ENCODE results near the gene CDO1. TPM values are rescaled to one million over a fixed set of nuclear protein-coding genes. Genes with fewer than 3 reads are reported as not detected.

The CDO1 gene
- total RNA-seq, 1 experiment from 2014 or later: 13.2 TPM

- Mint-ChIP-seq H3K36me3 (no peaks in the 10 kb centered on the region), H3K4me3 (no peak overlapping the region), H3K27me3 (ENCODE audit: low read depth) (peaks cover 3% of the 10 kb centered on the region; the same call in 1 of the 2 replicates), H3K4me1 (peaks cover 11% of the 10 kb centered on the region), H3K9me3 (no peaks in the 10 kb centered on the region), H3K27ac (no peak overlapping the region)
- ChIA-PET CTCF (interaction anchor here (0.6 to 3.6 kb wide), 3 partner anchors 139 to 194 kb away, joined by 3 to 19 read pairs (median 3); no protein-coding TSS in a partner anchor), POLR2A (no interaction called here)
- DNase-seq (ENCODE audit: low spot score) (no peak), ATAC-seq (no peak)
- TF ChIP-seq ZNF138 (CRISPR knock-in tag; conservative IDR thresholded peaks at IDR 0.05): no peak
- no peak for TF ChIP-seq NFYB (CRISPR knock-in tag; conservative IDR thresholded peaks at IDR 0.05; ENCODE audit: low read depth)
- TF ChIP-seq ZNF423 (CRISPR knock-in tag; IDR thresholded peaks at IDR 0.05): no peak
- TF ChIP-seq AFF4 (CRISPR knock-in tag; IDR thresholded peaks at IDR 0.05; ENCODE audit: borderline replicate concordance): no peak
- TF ChIP-seq SOX15 (CRISPR knock-in tag; IDR thresholded peaks at IDR 0.05): no peak
- no peak for TF ChIP-seq STAT6 (CRISPR knock-in tag; conservative IDR thresholded peaks at IDR 0.05; ENCODE audit: low read depth)
- no peak for TF ChIP-seq RORB (CRISPR knock-in tag; IDR thresholded peaks at IDR 0.05)
- TF ChIP-seq FOXP1 (CRISPR knock-in tag; IDR thresholded peaks at IDR 0.05; ENCODE audit: borderline replicate concordance): no peak
- TF ChIP-seq ETV6 (CRISPR knock-in tag; IDR thresholded peaks at IDR 0.05): no peak
- no peak for TF ChIP-seq JAZF1 (CRISPR knock-in tag; IDR thresholded peaks at IDR 0.05)
- TF ChIP-seq, protein P1, sequence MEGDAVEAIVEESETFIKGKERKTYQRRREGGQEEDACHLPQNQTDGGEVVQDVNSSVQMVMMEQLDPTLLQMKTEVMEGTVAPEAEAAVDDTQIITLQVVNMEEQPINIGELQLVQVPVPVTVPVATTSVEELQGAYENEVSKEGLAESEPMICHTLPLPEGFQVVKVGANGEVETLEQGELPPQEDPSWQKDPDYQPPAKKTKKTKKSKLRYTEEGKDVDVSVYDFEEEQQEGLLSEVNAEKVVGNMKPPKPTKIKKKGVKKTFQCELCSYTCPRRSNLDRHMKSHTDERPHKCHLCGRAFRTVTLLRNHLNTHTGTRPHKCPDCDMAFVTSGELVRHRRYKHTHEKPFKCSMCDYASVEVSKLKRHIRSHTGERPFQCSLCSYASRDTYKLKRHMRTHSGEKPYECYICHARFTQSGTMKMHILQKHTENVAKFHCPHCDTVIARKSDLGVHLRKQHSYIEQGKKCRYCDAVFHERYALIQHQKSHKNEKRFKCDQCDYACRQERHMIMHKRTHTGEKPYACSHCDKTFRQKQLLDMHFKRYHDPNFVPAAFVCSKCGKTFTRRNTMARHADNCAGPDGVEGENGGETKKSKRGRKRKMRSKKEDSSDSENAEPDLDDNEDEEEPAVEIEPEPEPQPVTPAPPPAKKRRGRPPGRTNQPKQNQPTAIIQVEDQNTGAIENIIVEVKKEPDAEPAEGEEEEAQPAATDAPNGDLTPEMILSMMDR (IDR thresholded peaks at IDR 0.05): no peak
- TF ChIP-seq AR (CRISPR knock-in tag; IDR thresholded peaks at IDR 0.05): no peak
- no peak for TF ChIP-seq ZNF317 (CRISPR knock-in tag; IDR thresholded peaks at IDR 0.05; ENCODE audit: borderline replicate concordance, low read depth)
- no peak for TF ChIP-seq ATF3 (CRISPR knock-in tag; conservative IDR thresholded peaks at IDR 0.05)
- TF ChIP-seq ESRRA (CRISPR knock-in tag; IDR thresholded peaks at IDR 0.05; ENCODE audit: borderline replicate concordance): no peak
- TF ChIP-seq PRRX2 (CRISPR knock-in tag; IDR thresholded peaks at IDR 0.05): no peak
These were observed 41.8 kb downstream of the CDO1 start for GRCh38 chr5:115774684-115775083.

All from WTC11 (cell line).